Colon (tissue), 2 donors: Measurements from ENCODE around the gene ZNF350.
"Not testable (repeated sequence)": the region's sequence is repeated elsewhere in the genome, so short reads cannot be mapped to it uniquely, and the experiment has no call there.

Source experiments
- FAIRE-seq: peaks from 2 replicates; lab custom pipeline; 2012; peaks lifted over from hg19 to GRCh38; lab: Jason Lieb, UNC
- donor health status: control.
- donor health status: control.

Gene ZNF350

DNA sequence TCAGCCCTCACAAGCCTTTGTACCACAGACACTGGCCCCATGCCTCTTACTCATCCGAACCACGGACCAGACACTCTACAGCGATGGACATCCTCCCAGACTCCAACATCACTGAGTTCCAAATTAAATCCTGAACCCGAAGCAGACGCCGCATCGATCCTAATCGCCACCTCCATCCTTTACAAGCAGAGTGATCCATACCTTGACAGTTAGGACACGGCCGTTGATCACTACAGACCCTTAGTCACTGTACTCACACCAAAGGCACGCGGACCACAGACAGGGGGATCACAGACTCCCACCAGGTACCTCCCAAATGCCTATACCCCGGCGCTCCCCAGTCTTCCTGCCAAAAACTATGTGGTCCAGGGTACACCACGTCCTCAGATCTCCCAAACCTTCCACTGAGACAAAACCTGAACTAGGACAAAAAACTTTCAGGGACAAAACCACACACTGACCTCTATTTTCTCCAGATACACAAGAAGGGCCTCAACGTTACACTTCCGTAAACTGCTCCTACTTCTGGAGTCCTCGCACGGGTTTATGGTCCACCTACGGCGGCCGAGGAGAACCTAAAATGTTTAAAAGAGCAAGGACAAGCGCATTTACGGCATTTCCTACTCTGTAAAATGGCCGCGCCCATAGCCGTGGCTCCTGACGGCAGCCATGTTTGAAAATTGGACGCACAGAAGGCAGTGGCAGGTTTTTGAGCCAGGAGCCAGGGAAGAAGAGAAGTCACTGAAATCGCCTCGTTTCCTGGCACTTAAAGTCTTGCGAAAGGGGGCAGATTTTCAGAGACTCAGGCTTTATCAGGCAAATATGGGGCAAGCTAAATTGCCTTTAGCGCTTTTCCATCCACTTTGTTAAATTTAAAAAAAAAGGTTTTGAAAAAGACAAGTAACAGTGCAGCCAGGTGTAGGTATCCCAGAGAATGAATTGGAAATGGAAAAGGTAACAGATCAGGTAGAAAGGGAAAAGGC, at the start of gene ZNF350:
ZNF350 (minus strand) TSS at position 532 of the 983 bp plus-strand sequence. CDS start 12,480 bp downstream, outside the sequence.
- peak; percentile 69 for FAIRE-seq

- no peak for FAIRE-seq
These were observed 47.5 kb upstream of the ZNF350 start for GRCh38 chr19:52034051-52034728.

DNA sequence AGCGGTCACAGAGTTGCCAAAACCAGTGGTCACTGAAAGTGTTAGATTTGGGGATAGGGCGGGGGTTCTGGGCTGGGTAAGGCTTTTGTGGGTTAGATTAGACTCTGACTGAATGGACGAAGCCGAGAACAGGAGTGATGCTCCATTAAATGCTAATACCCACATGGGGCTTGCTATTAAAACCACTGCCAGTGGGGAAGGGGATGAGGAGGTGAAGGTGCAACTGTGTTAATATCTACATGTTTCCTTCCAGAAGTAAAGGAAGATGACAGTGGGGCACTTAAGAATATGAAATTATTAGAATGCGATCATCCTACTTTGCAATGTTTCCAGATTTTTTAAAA, 42.1 kb upstream of the ZNF350 start:
- no peak for FAIRE-seq

DNA sequence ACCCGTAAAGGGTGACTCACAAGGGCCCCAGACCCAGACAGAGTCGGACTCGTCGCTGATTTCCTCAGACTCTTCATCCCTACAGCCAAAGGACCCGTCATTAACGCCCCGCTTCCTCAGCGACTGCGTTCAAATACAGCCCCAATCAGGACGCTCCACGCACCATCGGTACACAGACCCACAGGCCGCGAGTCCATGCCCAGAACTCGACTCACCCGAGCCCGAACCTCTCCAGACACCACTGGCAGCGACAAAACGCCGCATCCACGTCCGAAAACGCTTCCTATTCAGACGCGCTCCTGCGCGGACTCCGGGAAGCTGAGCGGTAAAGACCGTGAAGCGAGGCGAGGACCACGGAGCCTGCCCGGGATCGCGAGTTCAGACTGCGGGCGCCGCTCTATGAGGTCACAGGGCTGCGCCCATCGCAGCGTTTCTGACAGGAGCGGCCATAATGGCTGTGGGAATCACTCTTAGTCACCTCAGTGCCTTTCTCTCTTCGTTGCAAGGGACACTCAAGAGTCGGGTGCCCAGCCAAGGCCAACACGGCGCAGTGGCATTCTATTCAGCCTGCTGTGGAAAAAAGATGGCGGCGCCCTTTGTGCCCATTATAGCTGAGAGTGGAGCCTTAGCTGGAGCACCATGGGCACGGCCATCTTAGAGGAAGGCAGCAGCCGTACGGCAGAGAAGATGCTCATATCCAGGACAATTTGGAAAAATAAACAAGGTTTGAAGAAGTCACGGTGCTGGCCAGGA, 41.6 kb upstream of the ZNF350 start, which contains the start of gene ZNF614:
ZNF614 (minus strand) TSS at position 353 of the 753 bp plus-strand sequence. CDS start 2,634 bp downstream, outside the sequence.
- FAIRE-seq: no peak

- not testable (repeated sequence) for FAIRE-seq
These were observed 39.8 kb upstream of the ZNF350 start for GRCh38 chr19:52026255-52026990.

GRCh38 chr19:52024478-52024877, 37.8 kb upstream of the ZNF350 start:
- FAIRE-seq: not testable (repeated sequence)

DNA sequence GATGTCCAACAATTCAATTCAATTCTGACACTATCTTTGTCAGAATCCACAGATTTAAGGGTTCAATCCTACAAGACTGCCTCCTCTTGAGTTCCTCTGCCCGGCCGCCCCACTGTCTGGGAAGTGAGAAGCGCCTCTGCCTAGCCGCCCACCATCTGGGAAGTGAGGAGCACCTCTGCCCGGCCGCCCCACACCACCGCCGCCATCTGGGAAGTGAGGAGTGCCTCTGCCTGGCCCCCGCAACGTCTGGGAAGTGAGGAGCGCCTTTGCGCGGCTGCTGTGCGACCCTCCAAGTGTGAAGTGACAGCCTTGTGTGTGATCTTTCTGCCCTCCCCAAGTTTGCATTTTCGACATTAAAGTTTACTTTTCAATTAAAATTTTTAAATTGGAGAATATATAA, 35.6 kb upstream of the ZNF350 start:
- FAIRE-seq: no peak

DNA sequence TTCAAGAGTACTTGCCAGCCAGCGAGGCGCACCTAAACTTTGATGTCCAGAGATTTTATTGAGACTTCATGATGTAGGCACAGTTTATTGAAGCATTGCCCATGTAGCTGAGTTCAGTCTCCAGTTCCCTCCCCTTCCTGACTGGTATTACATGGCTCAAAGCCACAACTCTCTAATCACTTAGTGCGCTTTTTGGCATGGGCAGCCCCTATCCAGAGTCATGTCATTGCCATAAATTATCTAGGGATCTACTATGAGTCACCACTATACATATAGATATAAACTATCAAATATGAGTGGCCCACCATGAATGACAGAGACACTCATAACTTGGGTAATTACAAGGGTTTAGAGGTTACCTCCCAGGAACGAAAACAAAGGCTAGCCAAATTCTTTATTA, 33.9 kb upstream of the ZNF350 start:
- no peak for FAIRE-seq

DNA sequence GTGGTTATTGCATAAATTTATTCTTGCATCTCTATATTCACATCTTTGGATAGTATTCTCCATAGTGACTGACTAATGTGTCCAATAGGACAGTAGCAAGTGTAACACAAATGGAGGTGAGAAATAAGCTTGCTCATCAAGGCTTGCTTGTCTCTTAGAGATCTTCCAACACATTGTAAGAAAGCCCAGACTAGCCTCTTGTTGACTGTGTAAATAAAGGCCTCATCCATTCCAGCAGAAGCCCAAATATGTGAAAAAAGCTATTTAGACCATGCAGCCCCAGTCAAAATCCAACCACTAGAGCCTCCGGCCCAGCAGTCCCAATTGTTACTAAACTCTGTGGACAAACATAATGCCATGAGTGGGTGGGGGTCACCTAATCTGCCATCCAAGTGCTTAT, 24.0 kb upstream of the ZNF350 start:
- no peak for FAIRE-seq

GRCh38 chr19:52007806-52008557, 21.3 kb upstream of the ZNF350 start, which contains the start of gene ZNF615:
Gene ZNF615, minus strand, starts transcription at chr19:52008211. Its CDS starts 4,500 bp downstream, at chr19:52003711.
- no peak for FAIRE-seq

- no peak for FAIRE-seq
These were observed 20.8 kb upstream of the ZNF350 start for GRCh38 chr19:52007451-52007805.

- FAIRE-seq: no peak
These were observed 7.5 kb upstream of the ZNF350 start for GRCh38 chr19:51994048-51994644.

DNA sequence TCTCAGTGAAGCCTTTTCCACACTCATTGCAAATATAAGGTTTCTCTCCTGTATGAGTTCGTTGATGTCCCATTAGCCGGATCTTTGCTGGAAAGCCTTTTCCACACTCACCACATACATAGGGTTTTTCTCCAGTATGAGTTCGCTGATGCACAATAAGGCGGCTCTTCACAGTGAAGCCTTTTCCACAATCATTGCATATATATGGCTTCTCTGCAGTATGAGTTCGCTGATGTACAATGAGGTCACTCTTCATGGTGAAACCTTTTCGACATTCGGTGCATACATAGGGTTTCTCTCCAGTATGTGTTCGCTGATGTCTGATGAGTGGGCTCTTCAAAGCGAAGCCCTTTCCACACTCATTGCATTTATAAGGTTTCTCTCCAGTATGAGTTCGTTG, 6.8 kb upstream of the ZNF350 start:
- no peak for FAIRE-seq

DNA sequence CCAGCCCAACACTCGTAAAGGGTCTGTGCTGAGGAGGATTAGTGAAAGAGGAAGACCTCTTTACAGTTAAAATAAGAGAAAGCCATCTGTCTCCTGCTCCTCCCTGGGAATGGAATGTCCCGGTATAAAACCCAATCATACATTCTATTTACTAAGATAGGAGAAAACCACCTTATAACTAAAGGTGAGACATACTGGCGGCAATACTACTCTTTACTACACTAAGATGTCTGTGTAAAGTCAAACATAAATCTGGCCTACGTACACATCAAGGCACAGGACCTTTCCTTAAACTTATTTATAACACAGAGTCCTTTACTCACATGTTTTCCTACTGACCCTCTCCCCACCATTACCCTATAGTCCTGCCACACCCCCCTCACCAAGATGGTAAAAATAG, 3.3 kb downstream of the ZNF350 start:
- FAIRE-seq: no peak

DNA sequence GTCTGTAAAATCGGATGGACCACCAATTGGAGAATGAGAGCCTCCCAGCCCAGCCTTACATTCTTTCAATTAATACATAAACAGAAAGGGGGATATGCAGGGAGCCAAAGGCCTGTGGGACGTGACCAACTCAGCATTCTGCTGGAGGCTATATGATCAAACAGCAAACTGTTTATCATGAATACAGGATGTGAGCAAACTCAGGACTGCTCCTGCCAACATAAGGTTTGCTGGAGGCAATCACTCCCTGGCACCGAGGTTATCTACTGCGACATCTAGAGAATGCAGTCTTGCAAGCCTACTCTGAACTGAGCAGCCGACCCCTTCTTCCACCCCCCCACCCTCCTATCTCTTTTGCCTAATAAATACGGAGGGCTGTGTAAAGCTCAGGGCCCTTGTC, 5.7 kb downstream of the ZNF350 start:
- not testable (repeated sequence) for FAIRE-seq

DNA sequence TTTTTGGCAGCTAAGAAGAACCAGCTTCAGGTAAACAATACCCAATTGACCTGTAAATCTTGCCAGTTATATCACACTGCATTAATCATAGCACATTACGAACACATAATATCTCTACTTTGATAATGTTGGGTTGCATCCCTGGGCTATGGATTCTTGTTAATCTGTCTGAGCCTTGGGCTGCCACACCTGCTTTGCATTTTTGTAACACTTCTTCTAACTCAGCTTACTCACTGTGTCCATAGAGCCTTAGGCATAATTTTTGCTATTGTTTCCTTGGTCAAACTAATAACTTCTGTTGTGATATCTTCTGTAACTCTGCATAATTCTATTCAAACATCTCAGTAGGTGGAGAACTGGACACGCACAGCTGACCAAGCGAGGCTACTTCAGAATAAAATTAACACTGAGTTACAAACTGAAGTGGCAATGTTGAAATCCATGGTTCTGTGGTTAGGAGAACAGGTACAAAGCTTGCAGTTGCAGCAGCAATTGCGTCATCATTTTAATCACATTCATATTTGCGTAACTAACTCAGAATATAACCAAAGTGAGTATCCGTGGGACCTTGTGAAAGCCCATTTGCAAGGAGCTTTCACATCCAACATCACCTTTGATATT, 6.4 kb downstream of the ZNF350 start:
- FAIRE-seq: no peak

DNA sequence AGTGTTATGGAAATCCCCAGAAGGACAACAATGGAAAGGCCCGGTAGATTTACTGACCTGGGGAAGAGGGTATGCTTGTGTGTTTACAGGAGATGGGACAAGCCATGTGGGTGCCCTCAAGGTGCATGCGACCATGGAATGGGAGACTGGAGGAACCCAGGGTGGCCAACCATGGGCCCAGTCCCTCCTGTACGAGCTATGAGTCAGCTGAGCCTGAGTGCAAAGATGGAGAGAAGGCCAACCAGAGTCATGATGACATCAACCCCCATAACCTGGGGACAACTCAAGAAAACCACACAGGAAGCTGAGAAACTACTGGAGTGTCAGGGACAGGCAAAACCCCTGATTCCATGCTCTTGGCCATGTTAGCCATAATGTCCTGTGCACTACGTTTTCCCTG, 7.8 kb downstream of the ZNF350 start:
- no peak for FAIRE-seq

DNA sequence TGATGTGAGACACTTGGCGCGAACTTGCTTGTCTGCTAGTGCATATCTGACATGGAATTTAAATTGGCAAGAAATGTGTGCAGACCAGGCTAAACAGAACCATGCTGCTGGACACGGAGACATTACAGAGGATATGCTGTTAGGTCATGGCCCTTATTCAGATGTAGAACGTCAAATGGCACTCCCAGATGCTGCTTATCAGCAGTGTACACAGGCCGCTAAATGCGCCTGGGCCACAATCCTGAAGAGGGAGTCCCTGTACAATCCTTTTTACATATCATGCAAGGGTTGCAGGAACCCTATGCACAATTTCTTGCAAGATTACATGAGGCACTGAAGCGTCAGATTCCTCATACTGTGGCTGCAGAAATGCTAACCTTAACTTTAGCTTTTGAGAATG, 9.3 kb downstream of the ZNF350 start:
- no peak for FAIRE-seq

GRCh38 chr19:51976852-51977251, 9.8 kb downstream of the ZNF350 start:
- FAIRE-seq: no peak

DNA sequence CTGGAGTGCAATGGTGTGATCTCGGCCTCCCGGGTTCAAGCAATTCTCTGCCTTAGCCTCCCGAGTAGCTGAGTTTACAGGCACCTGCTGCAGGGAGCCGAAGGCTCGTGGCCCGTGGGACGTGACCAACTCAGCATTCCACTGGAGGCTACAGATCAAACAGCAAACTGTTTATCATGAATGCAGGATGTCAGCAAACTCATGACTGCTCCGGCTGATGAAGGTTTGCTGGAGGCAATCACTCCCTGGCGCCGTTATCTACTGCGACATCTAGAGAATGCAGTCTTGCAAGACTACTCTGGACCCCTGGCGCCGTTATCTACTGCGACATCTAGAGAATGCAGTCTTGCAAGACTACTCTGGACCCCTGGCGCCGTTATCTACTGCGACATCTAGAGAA, 10.9 kb downstream of the ZNF350 start:
- not testable (repeated sequence) for FAIRE-seq
